HEK293 (cell line): ENCODE measurements around the gene PFKL.
"Not testable (repeated sequence)": the region's sequence is repeated elsewhere in the genome, so short reads cannot be mapped to it uniquely, and the experiment has no call there.

Experiments used
- ATF2 ChIP-seq: fragments of 450-650 bp; formaldehyde crosslinking; IDR thresholded peaks from 2 replicates; pipeline ENCODE4 v1.5.1; 2016; ENCODE audit warnings: missing biosample characterization, missing genetic modification characterization, low read depth
- BCL11A ChIP-seq: fragments of 450-650 bp; formaldehyde crosslinking; IDR thresholded peaks from 2 replicates; pipeline ENCODE4 v1.5.1; 2016; ENCODE audit warnings: low read depth, missing biosample characterization, missing genetic modification characterization
- CTCF ChIP-seq: fragments of 450-650 bp; formaldehyde crosslinking; IDR thresholded peaks from 2 replicates; pipeline ENCODE4 v1.5.1; 2016; ENCODE audit warnings: missing biosample characterization, missing genetic modification characterization
- HOXA7 ChIP-seq: sonication (generic); formaldehyde crosslinking; IDR thresholded peaks from 2 replicates; pipeline ENCODE4 v1.8.1; 2022; ENCODE audit warnings: missing genetic modification reagents, borderline replicate concordance
- KLF9 ChIP-seq: fragments of 450-650 bp; formaldehyde crosslinking; IDR thresholded peaks from 2 replicates; pipeline ENCODE4 v1.5.1; 2016; ENCODE audit warnings: missing biosample characterization, missing genetic modification characterization, low read depth
- YY1 ChIP-seq: fragments of 450-650 bp; formaldehyde crosslinking; IDR thresholded peaks from 2 replicates; pipeline ENCODE4 v1.5.1; 2018; ENCODE audit warnings: missing biosample characterization, missing genetic modification characterization
- ZEB2 ChIP-seq: fragments of 450-650 bp; formaldehyde crosslinking; IDR thresholded peaks from 2 replicates; pipeline ENCODE4 v1.5.1; 2016; ENCODE audit warnings: missing biosample characterization, missing genetic modification characterization
- ZFP37 ChIP-seq: fragments of 450-650 bp; formaldehyde crosslinking; IDR thresholded peaks from 2 replicates; pipeline ENCODE4 v1.5.1; 2016; ENCODE audit warnings: missing biosample characterization, missing genetic modification characterization
- ZNF239 ChIP-seq: fragments of 450-650 bp; formaldehyde crosslinking; IDR thresholded peaks from 2 replicates; pipeline ENCODE4 v1.5.1; 2016; ENCODE audit warnings: missing biosample characterization, missing genetic modification characterization
- ZNF311 ChIP-seq: fragments of 450-650 bp; formaldehyde crosslinking; IDR thresholded peaks from 2 replicates; pipeline ENCODE4 v1.5.1; 2017; ENCODE audit warnings: missing biosample characterization, missing genetic modification characterization, borderline replicate concordance
- ZNF473 ChIP-seq: fragments of 450-650 bp; formaldehyde crosslinking; IDR thresholded peaks from 2 replicates; pipeline ENCODE4 v1.5.1; 2017; ENCODE audit warnings: missing biosample characterization, missing genetic modification characterization
- ZNF670 ChIP-seq: fragments of 450-650 bp; formaldehyde crosslinking; IDR thresholded peaks from 2 replicates; pipeline ENCODE4 v1.5.1; 2016; ENCODE audit warnings: missing biosample characterization, missing genetic modification characterization, low read depth
- TF ChIP-seq, protein P1 (sequence below): fragments of 450-650 bp; formaldehyde crosslinking; IDR thresholded peaks from 2 replicates; pipeline ENCODE4 v1.5.1; 2016; ENCODE audit warnings: missing biosample characterization, missing genetic modification characterization

DNA sequence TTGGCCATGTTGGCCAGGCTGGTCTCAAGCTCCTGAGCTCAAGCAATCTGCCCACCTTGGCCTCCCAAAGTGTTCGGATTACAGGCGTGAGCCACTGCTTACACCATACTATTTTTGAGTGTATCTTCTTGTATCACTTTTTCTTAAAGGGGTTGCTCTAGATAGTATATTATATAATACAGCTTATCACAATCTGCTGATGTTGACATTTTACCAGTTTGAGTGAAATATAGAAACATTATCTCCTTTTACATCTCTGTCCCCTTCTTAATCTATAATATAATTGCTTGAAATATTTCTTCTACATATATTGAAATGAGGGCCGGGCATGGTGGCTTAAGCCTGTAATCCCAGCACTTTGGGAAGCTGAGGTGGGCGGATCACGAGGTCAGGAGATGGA lies 62.0 kb downstream of the PFKL start:
- TF ChIP-seq HOXA7 (CRISPR knock-in tag); CTCF (tag by site-specific recombination); ZNF473 (tag by site-specific recombination); ZFP37 (tag by site-specific recombination); ATF2 (tag by site-specific recombination); KLF9 (tag by site-specific recombination); BCL11A (tag by site-specific recombination); ZNF311 (tag by site-specific recombination); YY1 (tag by site-specific recombination); ZNF239 (tag by site-specific recombination); ZNF670 (tag by site-specific recombination); ZEB2 (tag by site-specific recombination): not testable (repeated sequence)
- TF ChIP-seq, protein P1, sequence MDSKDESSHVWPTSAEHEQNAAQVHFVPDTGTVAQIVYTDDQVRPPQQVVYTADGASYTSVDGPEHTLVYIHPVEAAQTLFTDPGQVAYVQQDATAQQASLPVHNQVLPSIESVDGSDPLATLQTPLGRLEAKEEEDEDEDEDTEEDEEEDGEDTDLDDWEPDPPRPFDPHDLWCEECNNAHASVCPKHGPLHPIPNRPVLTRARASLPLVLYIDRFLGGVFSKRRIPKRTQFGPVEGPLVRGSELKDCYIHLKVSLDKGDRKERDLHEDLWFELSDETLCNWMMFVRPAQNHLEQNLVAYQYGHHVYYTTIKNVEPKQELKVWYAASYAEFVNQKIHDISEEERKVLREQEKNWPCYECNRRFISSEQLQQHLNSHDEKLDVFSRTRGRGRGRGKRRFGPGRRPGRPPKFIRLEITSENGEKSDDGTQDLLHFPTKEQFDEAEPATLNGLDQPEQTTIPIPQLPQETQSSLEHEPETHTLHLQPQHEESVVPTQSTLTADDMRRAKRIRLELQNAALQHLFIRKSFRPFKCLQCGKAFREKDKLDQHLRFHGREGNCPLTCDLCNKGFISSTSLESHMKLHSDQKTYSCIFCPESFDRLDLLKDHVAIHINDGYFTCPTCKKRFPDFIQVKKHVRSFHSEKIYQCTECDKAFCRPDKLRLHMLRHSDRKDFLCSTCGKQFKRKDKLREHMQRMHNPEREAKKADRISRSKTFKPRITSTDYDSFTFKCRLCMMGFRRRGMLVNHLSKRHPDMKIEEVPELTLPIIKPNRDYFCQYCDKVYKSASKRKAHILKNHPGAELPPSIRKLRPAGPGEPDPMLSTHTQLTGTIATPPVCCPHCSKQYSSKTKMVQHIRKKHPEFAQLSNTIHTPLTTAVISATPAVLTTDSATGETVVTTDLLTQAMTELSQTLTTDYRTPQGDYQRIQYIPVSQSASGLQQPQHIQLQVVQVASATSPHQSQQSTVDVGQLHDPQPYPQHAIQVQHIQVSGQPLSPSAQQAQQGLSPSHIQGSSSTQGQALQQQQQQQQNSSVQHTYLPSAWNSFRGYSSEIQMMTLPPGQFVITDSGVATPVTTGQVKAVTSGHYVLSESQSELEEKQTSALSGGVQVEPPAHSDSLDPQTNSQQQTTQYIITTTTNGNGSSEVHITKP (tag by site-specific recombination) = not testable (repeated sequence)
